HepG2 (cell line): ENCODE measurements around the gene ZNF773. TPM values are rescaled to one million over a fixed set of nuclear protein-coding genes. Genes with fewer than 3 reads are reported as not detected.

Source experiments
- ARID3A ChIP-seq: IDR thresholded peaks from 2 replicates; pipeline ENCODE4 v1.6.1; 2012; ENCODE audit warnings: low read depth, low read length, improper control_type of control experiment
- BCL6 ChIP-seq: IDR thresholded peaks from 2 replicates; pipeline ENCODE4 v1.6.1; 2016; ENCODE audit warnings: missing genetic modification reagents, missing compliant biosample characterization
- CENPT ChIP-seq: sonication (generic); formaldehyde crosslinking; IDR thresholded peaks from 2 replicates; pipeline ENCODE4 v1.8.0; 2022; ENCODE audit warnings: low read depth, mild to moderate bottlenecking, moderate library complexity, missing genetic modification reagents
- FLYWCH1 ChIP-seq: sonication (generic); formaldehyde crosslinking; IDR thresholded peaks from 2 replicates; pipeline ENCODE4 v1.8.1; 2023; ENCODE audit warnings: mild to moderate bottlenecking, missing genetic modification reagents
- FOXK2 ChIP-seq: fragments of 450-650 bp; IDR thresholded peaks from 2 replicates; pipeline ENCODE4 v1.6.1; 2016
- HMGXB4 ChIP-seq, 2 experiments: sonication (generic) in 1 of 2; formaldehyde crosslinking in 1 of 2; IDR thresholded peaks; 2 replicates each; pipeline versions ENCODE4 v1.4.0 to v1.6.1; 2018 to 2020; ENCODE audit warnings: missing genetic modification reagents in 2 of 2, borderline replicate concordance in 1 of 2, low read depth in 1 of 2, mild to moderate bottlenecking in 1 of 2, missing biosample characterization in 1 of 2
- KLF13 ChIP-seq: sonication (generic); formaldehyde crosslinking; IDR thresholded peaks from 2 replicates; pipeline ENCODE4 v1.4.0; 2020; ENCODE audit warnings: mild to moderate bottlenecking, missing genetic modification reagents
- LRRFIP1 ChIP-seq: sonication (generic); formaldehyde crosslinking; conservative IDR thresholded peaks from 2 replicates; pipeline ENCODE4 v1.4.0; 2020; ENCODE audit warnings: missing genetic modification reagents
- NCOA1 ChIP-seq: sonication (generic); formaldehyde crosslinking; IDR thresholded peaks from 2 replicates; pipeline ENCODE4 v1.9.0; 2021; ENCODE audit warnings: missing genetic modification reagents
- PITX1 ChIP-seq: sonication (generic); formaldehyde crosslinking; IDR thresholded peaks from 2 replicates; pipeline ENCODE4 v1.5.1; 2020; ENCODE audit warnings: mild to moderate bottlenecking, missing genetic modification reagents
- REL ChIP-seq: sonication (generic); formaldehyde crosslinking; conservative IDR thresholded peaks from 2 replicates; pipeline ENCODE4 v1.8.0; 2022; ENCODE audit warnings: mild to moderate bottlenecking, missing genetic modification reagents, moderate library complexity
- SIX1 ChIP-seq: sonication (generic); formaldehyde crosslinking; IDR thresholded peaks from 2 replicates; pipeline ENCODE4 v1.4.0; 2020; ENCODE audit warnings: missing genetic modification reagents, borderline replicate concordance
- SOX6 ChIP-seq, 2 experiments: fragments of 450-650 bp in 1 of 2; sonication (generic) in 1 of 2; formaldehyde crosslinking in 1 of 2; IDR thresholded peaks; 2 replicates each; pipeline versions ENCODE4 v1.4.0 to v1.6.1; 2017 to 2020; ENCODE audit warnings: antibody characterized with exemption in 1 of 2, mild to moderate bottlenecking in 1 of 2, missing genetic modification reagents in 1 of 2
- SP140L ChIP-seq: sonication (generic); formaldehyde crosslinking; IDR thresholded peaks from 2 replicates; pipeline ENCODE4 v1.4.0; 2020; ENCODE audit warnings: missing genetic modification reagents, borderline replicate concordance
- SRSF1 ChIP-seq: fragments of 200-400 bp; formaldehyde crosslinking; optimal IDR thresholded peaks from 2 replicates; pipeline ENCODE3; 2017; ENCODE audit warnings: mild to moderate bottlenecking, low read depth, low read length, moderate library complexity
- SSRP1 ChIP-seq: IDR thresholded peaks from 2 replicates; pipeline ENCODE4 v1.6.1; 2016; ENCODE audit warnings: control low read depth
- TARDBP ChIP-seq: sonication (generic); formaldehyde crosslinking; IDR thresholded peaks from 2 replicates; pipeline ENCODE4 v1.8.0; 2022; ENCODE audit warnings: mild to moderate bottlenecking, missing genetic modification reagents
- TCF12 ChIP-seq, 2 experiments: fragments of 450-650 bp in 1 of 2; sonication (generic) in 1 of 2; formaldehyde crosslinking in 1 of 2; IDR thresholded peaks; 2 replicates each; pipeline versions ENCODE4 v1.6.1 to v1.8.0; 2017 to 2022; ENCODE audit warnings: antibody characterized with exemption in 1 of 2, mild to moderate bottlenecking in 1 of 2, missing genetic modification reagents in 1 of 2, moderate library complexity in 1 of 2
- ZBTB7A ChIP-seq: sonication (generic); formaldehyde crosslinking; IDR thresholded peaks from 2 replicates; pipeline ENCODE4 v1.8.0; 2022; ENCODE audit warnings: mild to moderate bottlenecking, missing genetic modification reagents
- ZNF124 ChIP-seq: sonication (generic); formaldehyde crosslinking; IDR thresholded peaks from 2 replicates; pipeline ENCODE4 v1.4.0; 2020; ENCODE audit warnings: missing genetic modification reagents
- ZNF569 ChIP-seq: sonication (generic); formaldehyde crosslinking; IDR thresholded peaks from 2 replicates; pipeline ENCODE4 v1.5.0; 2020; ENCODE audit warnings: mild to moderate bottlenecking, missing genetic modification reagents, moderate library complexity, borderline replicate concordance
- ZNF7 ChIP-seq: IDR thresholded peaks from 2 replicates; pipeline ENCODE4 v1.6.1; 2016; ENCODE audit warnings: missing biosample characterization, missing genetic modification reagents
- polyA plus RNA-seq, 8 experiments: library from polyadenylated mRNA; depleted of rRNA in 3 of 8; stranded (reverse) in 7 of 8; unstranded in 1 of 8; fragments of >200 nt; fragmentation: Illumina TruSeq in 4 of 8; extraction: Trizol in 4 of 8; gene quantifications; 2 replicates each; pipeline versions ENCODE4 v1.2.1 to v1.2.3, GENCODE V29; 2011 to 2016; ENCODE audit warnings: low read depth in 4 of 8, missing spikeins in 1 of 8, mixed read lengths in 1 of 8; ENCODE audit not compliant: insufficient read depth in 1 of 8
- total RNA-seq, 5 experiments: library from RNA; depleted of rRNA; stranded (reverse); fragments of >200 nt; fragmentation: Illumina TruSeq; extraction: Trizol; gene quantifications; 2 replicates each; pipeline ENCODE4 v1.2.3, GENCODE V29; 2016; ENCODE audit warnings: low read depth in 1 of 5
- TF ChIP-seq, protein P1 (sequence below): sonication (generic); formaldehyde crosslinking; IDR thresholded peaks from 2 replicates; pipeline ENCODE4 v1.8.1; 2023; ENCODE audit warnings: missing genetic modification reagents, inconsistent platforms, borderline replicate concordance

ZNF773 gene
- total and polyA plus RNA-seq, 2 of the 13 experiments (the other 11 are each of a cell fraction or from before 2014, with no cell fraction given): 5.7 to 6.7 TPM

- peak; percentile 89 for TF ChIP-seq SIX1 (CRISPR knock-in tag)
- TF ChIP-seq REL (CRISPR knock-in tag): no peak
- peak; percentile 82 to 88; a peak in 3 of 4 replicates for TF ChIP-seq HMGXB4 (CRISPR knock-in tag; IDR thresholded peaks at IDR 0.05; ENCODE audit: borderline replicate concordance in 1 of 2, low read depth in 1 of 2)
- TF ChIP-seq PITX1 (CRISPR knock-in tag): peak; percentile 40; the same call in 1 of the 2 replicates
- TF ChIP-seq SRSF1: peak; percentile 34
- no peak for TF ChIP-seq SOX6 (IDR thresholded peaks at IDR 0.05)
- TF ChIP-seq SOX6 (CRISPR knock-in tag; IDR thresholded peaks at IDR 0.05): peak; percentile 44
- no peak for TF ChIP-seq SP140L (CRISPR knock-in tag)
- no peak for TF ChIP-seq LRRFIP1
- TF ChIP-seq SSRP1 (CRISPR knock-in tag): no peak
- TF ChIP-seq ZNF7 (CRISPR knock-in tag): no peak
- TF ChIP-seq CENPT: no peak
- no peak for TF ChIP-seq BCL6
- TF ChIP-seq ZBTB7A (CRISPR knock-in tag): peak; percentile 41; the same call in 1 of the 2 replicates
- no peak for TF ChIP-seq ARID3A
- no peak for TF ChIP-seq TCF12 (IDR thresholded peaks at IDR 0.05)
- TF ChIP-seq TCF12 (CRISPR knock-in tag; IDR thresholded peaks at IDR 0.05): no peak
- no peak for TF ChIP-seq ZNF124 (CRISPR knock-in tag)
- TF ChIP-seq, protein P1, sequence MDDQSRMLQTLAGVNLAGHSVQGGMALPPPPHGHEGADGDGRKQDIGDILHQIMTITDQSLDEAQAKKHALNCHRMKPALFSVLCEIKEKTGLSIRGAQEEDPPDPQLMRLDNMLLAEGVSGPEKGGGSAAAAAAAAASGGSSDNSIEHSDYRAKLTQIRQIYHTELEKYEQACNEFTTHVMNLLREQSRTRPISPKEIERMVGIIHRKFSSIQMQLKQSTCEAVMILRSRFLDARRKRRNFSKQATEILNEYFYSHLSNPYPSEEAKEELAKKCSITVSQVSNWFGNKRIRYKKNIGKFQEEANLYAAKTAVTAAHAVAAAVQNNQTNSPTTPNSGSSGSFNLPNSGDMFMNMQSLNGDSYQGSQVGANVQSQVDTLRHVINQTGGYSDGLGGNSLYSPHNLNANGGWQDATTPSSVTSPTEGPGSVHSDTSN (CRISPR knock-in tag): no peak
- TF ChIP-seq ZNF569 (CRISPR knock-in tag): no peak
- TF ChIP-seq TARDBP (CRISPR knock-in tag): peak; percentile 14; the same call in 1 of the 2 replicates
- peak; percentile 89; the same call in 1 of the 2 replicates for TF ChIP-seq KLF13 (CRISPR knock-in tag)
- TF ChIP-seq FOXK2: no peak
- peak; percentile 60; the same call in 1 of the 2 replicates for TF ChIP-seq NCOA1
- TF ChIP-seq FLYWCH1: no peak
These were observed 27.6 kb downstream of the ZNF773 start, which contains the start of gene ZNF549 (continued) for GRCh38 chr19:57527136-57527881.
